Measurements from ENCODE around the gene ASCC1. TPM values are rescaled to one million over a fixed set of nuclear protein-coding genes. Genes with fewer than 3 reads are reported as not detected.

The ASCC1 gene
- total and polyA plus RNA-seq, 2 of the 13 experiments (the other 11 are each of a cell fraction or from before 2014, with no cell fraction given), result 21.6 to 30.1 TPM

GRCh38 chr10:72260976-72261783 lies 45.1 kb upstream of the ASCC1 start (continued):
- TF ChIP-seq ZNF407 (CRISPR knock-in tag; IDR thresholded peaks at IDR 0.05; ENCODE audit: not compliant biosample characterization) (peak; percentile 15), NR1H2 (CRISPR knock-in tag; IDR thresholded peaks at IDR 0.05; ENCODE audit: borderline replicate concordance, low read depth) (no peak), FIP1L1 (IDR thresholded peaks at IDR 0.05; ENCODE audit: borderline replicate concordance, insufficient read depth, low read depth, low read length) (no peak; the same call in 1 of the 2 replicates), RFX5 (IDR thresholded peaks at IDR 0.05; ENCODE audit: low read depth, low read length) (no peak), ZNF275 (CRISPR knock-in tag; IDR thresholded peaks at IDR 0.05; ENCODE audit: borderline replicate concordance) (0 out of 2 replicates have a peak, but pooled peaks have one; percentile 33), ZNF260 (CRISPR knock-in tag; IDR thresholded peaks at IDR 0.05; ENCODE audit: borderline replicate concordance, low read depth) (no peak), ZBTB39 (CRISPR knock-in tag; IDR thresholded peaks at IDR 0.05) (no peak; the same call in 1 of the 2 replicates), FOXK1 (CRISPR knock-in tag; IDR thresholded peaks at IDR 0.05; ENCODE audit: borderline replicate concordance, low read depth) (peak; percentile 26; the same call in 1 of the 2 replicates), RAD51 (IDR thresholded peaks at IDR 0.05; ENCODE audit: borderline replicate concordance) (no peak), HDAC2 (CRISPR knock-in tag; IDR thresholded peaks at IDR 0.05) (peak; percentile 67; the same call in 1 of the 2 replicates), FOXJ3 (CRISPR knock-in tag; IDR thresholded peaks at IDR 0.05; ENCODE audit: borderline replicate concordance) (no peak)
- TF ChIP-seq, protein P1, sequence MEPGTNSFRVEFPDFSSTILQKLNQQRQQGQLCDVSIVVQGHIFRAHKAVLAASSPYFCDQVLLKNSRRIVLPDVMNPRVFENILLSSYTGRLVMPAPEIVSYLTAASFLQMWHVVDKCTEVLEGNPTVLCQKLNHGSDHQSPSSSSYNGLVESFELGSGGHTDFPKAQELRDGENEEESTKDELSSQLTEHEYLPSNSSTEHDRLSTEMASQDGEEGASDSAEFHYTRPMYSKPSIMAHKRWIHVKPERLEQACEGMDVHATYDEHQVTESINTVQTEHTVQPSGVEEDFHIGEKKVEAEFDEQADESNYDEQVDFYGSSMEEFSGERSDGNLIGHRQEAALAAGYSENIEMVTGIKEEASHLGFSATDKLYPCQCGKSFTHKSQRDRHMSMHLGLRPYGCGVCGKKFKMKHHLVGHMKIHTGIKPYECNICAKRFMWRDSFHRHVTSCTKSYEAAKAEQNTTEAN (CRISPR knock-in tag; conservative IDR thresholded peaks at IDR 0.05), result no peak

All from HepG2 (cell line).